SK-N-SH treated with all-trans-retinoic acid at 6 μM for 48 hours (cell line): ENCODE data around the gene PSME1.

Experiments
- ATAC-seq: fragments of 200-7000 bp; cut with Tn5 transposase; 3 replicates; pipeline ENCODE4 v1.9.1; 2020; ENCODE audit warnings: mild to moderate bottlenecking, moderate library complexity
- CSDC2 ChIP-seq: fragments of 250-450 bp; sonication (Bioruptor Pico); IDR thresholded peaks from 2 replicates; pipeline ENCODE4 v1.5.0; 2020; ENCODE audit warnings: mild to moderate bottlenecking, moderate library complexity
- ESRRG ChIP-seq: fragments of 250-450 bp; sonication (Bioruptor Pico); IDR thresholded peaks from 2 replicates; pipeline ENCODE4 v1.6.1; 2021; ENCODE audit warnings: mild to moderate bottlenecking
- GLIS3 ChIP-seq: fragments of 250-450 bp; sonication (Bioruptor Pico); IDR thresholded peaks from 2 replicates; pipeline ENCODE4 v1.5.0; 2020; ENCODE audit warnings: mild to moderate bottlenecking, moderate library complexity
- ISL1 ChIP-seq: fragments of 250-450 bp; sonication (Bioruptor Pico); IDR thresholded peaks from 2 replicates; pipeline ENCODE4 v2.1.2; 2022; ENCODE audit warnings: mild to moderate bottlenecking, moderate library complexity
- OSR1 ChIP-seq: fragments of 250-450 bp; sonication (Bioruptor Pico); IDR thresholded peaks from 2 replicates; pipeline ENCODE4 v1.8.0; 2022; ENCODE audit warnings: moderate library complexity, mild to moderate bottlenecking, inconsistent platforms
- PPARA ChIP-seq: fragments of 250-450 bp; sonication (Bioruptor Pico); IDR thresholded peaks from 2 replicates; pipeline ENCODE4 v1.5.0; 2020; ENCODE audit warnings: mild to moderate bottlenecking, borderline replicate concordance
- SNAI2 ChIP-seq: fragments of 250-450 bp; sonication (Bioruptor Pico); IDR thresholded peaks from 2 replicates; pipeline ENCODE4 v1.5.0; 2020; ENCODE audit warnings: mild to moderate bottlenecking, moderate library complexity
- TCF4 ChIP-seq: fragments of 250-450 bp; sonication (Bioruptor Pico); IDR thresholded peaks from 2 replicates; pipeline ENCODE4 v1.8.0; 2021; ENCODE audit warnings: mild to moderate bottlenecking, moderate library complexity, borderline replicate concordance
- TOX ChIP-seq: fragments of 250-450 bp; sonication (Bioruptor Pico); IDR thresholded peaks from 2 replicates; pipeline ENCODE4 v1.8.0; 2021; ENCODE audit warnings: mild to moderate bottlenecking, moderate library complexity, borderline replicate concordance
- ZC3H10 ChIP-seq: fragments of 250-450 bp; sonication (Bioruptor Pico); IDR thresholded peaks from 2 replicates; pipeline ENCODE4 v1.5.1; 2021; ENCODE audit warnings: mild to moderate bottlenecking, moderate library complexity
- ZFP3 ChIP-seq: fragments of 250-450 bp; sonication (Bioruptor Pico); IDR thresholded peaks from 2 replicates; pipeline ENCODE4 v1.5.0; 2020; ENCODE audit warnings: mild to moderate bottlenecking, moderate library complexity
- ZFP30 ChIP-seq: fragments of 450-650 bp; formaldehyde crosslinking; IDR thresholded peaks from 2 replicates; pipeline ENCODE4 v1.5.0; 2022; ENCODE audit warnings: mild to moderate bottlenecking, moderate library complexity
- ZNF565 ChIP-seq: fragments of 450-650 bp; formaldehyde crosslinking; conservative IDR thresholded peaks from 2 replicates; pipeline ENCODE4 v1.5.0; 2020; ENCODE audit warnings: low read depth, mild to moderate bottlenecking, moderate library complexity
- ZNF8 ChIP-seq: fragments of 450-650 bp; formaldehyde crosslinking; IDR thresholded peaks from 2 replicates; pipeline ENCODE4 v1.5.0; 2020; ENCODE audit warnings: mild to moderate bottlenecking, moderate library complexity
- TF ChIP-seq, protein P1 (sequence below): fragments of 250-450 bp; sonication (Bioruptor Pico); IDR thresholded peaks from 2 replicates; pipeline ENCODE4 v1.5.0; 2020; ENCODE audit warnings: mild to moderate bottlenecking, moderate library complexity
- TF ChIP-seq, protein P2 (sequence below): fragments of 250-450 bp; sonication (Bioruptor Pico); IDR thresholded peaks from 2 replicates; pipeline ENCODE4 v1.8.0; 2020; ENCODE audit warnings: mild to moderate bottlenecking, moderate library complexity, borderline replicate concordance
- TF ChIP-seq, protein P3 (sequence below): fragments of 250-450 bp; sonication (Bioruptor Pico); IDR thresholded peaks from 2 replicates; pipeline ENCODE4 v1.5.1; 2021; ENCODE audit warnings: mild to moderate bottlenecking, moderate library complexity

PSME1 gene

DNA sequence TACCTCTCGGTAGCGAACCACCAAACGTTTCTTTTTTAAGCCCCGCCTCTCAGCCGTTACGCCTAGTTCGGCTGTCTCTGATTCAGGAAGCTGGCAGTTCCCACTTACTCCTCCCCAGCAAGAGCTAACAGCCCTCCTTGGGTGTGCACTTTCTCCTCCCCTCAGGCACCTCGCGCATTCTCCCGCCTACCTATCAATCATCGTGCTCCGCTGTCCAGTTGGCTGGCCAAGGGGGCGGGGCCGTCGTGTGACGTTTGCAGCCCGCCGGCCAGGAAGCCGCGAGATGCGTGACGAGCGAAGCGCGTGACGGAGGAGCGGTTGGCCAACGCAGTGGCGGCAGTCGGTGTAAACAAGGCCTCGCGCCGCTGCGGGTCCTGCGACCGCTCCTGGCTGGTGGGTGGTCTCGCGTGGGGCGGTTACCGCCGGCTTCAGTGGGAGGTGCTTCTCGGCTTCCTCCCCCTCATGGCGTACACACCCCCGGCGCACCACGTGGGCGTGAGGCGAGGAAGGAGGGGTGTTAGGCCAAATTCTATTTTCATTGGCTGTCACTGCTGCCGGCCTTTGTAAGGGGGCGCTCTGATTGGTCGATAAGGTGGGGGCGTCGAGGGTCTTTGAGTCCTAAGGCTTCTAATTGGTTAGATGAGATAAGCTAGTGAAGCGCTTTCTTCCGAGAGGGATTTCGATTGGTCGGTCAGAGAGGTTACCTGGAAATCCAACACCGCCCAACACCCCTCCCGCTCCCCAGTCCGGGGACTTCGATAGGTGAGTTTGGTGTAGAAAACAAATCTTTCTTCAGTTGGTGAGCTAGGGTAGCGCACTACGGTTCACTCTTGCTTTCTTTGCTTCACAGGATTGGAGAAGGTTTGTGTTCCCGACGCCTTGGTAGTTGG is 21.2 kb upstream of the PSME1 start, which contains the start of the genes DCAF11 and NRL:
DCAF11 (plus strand) TSS at position 246 of the 890 bp plus-strand sequence. CDS start 818 bp downstream, outside the sequence.
NRL (minus strand) TSS at position 418 of the 890 bp plus-strand sequence. CDS start 32,101 bp downstream, outside the sequence.
- no peak for TF ChIP-seq OSR1
- no peak for TF ChIP-seq ZFP3 (CRISPR knock-in tag)
- no peak for TF ChIP-seq ESRRG (CRISPR knock-in tag)
- TF ChIP-seq, protein P1, sequence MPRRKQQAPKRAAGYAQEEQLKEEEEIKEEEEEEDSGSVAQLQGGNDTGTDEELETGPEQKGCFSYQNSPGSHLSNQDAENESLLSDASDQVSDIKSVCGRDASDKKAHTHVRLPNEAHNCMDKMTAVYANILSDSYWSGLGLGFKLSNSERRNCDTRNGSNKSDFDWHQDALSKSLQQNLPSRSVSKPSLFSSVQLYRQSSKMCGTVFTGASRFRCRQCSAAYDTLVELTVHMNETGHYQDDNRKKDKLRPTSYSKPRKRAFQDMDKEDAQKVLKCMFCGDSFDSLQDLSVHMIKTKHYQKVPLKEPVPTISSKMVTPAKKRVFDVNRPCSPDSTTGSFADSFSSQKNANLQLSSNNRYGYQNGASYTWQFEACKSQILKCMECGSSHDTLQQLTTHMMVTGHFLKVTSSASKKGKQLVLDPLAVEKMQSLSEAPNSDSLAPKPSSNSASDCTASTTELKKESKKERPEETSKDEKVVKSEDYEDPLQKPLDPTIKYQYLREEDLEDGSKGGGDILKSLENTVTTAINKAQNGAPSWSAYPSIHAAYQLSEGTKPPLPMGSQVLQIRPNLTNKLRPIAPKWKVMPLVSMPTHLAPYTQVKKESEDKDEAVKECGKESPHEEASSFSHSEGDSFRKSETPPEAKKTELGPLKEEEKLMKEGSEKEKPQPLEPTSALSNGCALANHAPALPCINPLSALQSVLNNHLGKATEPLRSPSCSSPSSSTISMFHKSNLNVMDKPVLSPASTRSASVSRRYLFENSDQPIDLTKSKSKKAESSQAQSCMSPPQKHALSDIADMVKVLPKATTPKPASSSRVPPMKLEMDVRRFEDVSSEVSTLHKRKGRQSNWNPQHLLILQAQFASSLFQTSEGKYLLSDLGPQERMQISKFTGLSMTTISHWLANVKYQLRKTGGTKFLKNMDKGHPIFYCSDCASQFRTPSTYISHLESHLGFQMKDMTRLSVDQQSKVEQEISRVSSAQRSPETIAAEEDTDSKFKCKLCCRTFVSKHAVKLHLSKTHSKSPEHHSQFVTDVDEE (CRISPR knock-in tag) = 0 out of 2 replicates have a peak, but pooled peaks have one; percentile 27
- TF ChIP-seq, all 23 proteins: peak for 1
- peak; percentile 93 for ATAC-seq

DNA sequence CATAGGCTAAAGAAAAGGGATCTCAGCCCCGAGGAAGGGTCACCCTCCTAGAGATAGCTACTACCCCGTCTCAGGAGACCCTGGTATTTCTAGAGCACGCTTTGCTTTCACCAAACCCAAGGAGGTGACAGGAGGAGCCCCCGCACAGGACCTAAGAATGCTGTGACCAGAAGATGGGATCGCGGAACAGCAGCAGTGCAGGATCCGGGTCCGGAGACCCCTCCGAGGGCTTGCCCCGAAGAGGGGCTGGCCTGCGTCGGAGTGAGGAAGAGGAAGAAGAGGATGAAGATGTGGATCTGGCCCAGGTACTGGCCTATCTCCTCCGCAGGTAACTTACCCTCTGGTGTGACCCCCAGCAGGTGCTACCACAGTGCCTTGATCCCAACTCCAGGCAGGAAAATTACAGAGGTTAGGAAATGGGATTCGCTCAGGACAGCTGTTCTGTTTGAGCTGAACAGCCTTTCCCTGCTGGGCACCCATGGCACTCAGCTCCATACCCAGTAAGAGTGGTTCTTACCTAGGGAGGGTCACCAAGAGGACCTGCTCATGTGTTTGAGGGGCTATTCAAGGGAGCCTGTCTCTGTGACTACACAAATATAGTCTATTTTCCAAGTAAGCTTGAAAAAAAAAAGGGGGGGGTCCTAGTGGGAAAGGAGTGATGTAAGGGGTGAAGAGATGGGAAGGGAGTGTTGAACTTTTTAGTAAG is 20.4 kb upstream of the PSME1 start:
- TF ChIP-seq ZNF565 = no peak
- TF ChIP-seq, all 23 proteins: peak for 0
- ATAC-seq = no peak

DNA sequence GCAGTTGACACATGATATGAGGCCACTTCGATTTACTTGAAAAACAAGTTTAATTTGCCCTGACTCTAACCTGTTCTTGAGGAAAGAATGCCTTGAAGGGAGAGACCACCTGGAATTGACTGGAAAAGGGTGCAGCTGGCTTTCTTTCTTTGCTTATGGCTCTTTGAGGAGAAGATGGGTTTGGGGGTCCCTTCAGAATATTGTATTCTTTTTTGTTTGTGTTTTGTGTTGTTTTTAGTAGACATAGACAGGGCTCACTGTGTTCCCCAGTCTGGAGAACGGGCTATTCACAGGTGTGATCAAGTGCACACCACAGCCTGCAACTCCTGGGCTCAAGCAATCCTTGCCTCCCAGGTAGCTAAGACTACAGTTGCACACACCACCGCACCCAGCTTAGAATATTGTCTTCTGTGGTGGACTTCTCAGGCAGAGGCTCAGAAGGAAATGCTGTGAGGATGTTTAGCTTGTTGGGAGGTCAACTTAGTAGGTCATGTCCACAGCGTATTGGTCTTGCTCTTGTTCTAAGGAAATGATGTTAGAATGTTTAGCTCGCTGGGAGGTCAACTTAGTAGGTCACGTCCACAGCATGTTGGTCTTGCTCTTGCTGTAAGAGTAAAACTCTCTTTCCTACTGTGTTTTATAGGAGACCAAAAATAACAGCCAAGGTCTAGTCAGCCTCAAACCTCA is 19.7 kb upstream of the PSME1 start:
- TF ChIP-seq ZFP3 (CRISPR knock-in tag) = no peak
- TF ChIP-seq, protein P2, sequence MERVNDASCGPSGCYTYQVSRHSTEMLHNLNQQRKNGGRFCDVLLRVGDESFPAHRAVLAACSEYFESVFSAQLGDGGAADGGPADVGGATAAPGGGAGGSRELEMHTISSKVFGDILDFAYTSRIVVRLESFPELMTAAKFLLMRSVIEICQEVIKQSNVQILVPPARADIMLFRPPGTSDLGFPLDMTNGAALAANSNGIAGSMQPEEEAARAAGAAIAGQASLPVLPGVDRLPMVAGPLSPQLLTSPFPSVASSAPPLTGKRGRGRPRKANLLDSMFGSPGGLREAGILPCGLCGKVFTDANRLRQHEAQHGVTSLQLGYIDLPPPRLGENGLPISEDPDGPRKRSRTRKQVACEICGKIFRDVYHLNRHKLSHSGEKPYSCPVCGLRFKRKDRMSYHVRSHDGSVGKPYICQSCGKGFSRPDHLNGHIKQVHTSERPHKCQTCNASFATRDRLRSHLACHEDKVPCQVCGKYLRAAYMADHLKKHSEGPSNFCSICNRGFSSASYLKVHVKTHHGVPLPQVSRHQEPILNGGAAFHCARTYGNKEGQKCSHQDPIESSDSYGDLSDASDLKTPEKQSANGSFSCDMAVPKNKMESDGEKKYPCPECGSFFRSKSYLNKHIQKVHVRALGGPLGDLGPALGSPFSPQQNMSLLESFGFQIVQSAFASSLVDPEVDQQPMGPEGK (CRISPR knock-in tag) = no peak
- no peak for ATAC-seq

DNA sequence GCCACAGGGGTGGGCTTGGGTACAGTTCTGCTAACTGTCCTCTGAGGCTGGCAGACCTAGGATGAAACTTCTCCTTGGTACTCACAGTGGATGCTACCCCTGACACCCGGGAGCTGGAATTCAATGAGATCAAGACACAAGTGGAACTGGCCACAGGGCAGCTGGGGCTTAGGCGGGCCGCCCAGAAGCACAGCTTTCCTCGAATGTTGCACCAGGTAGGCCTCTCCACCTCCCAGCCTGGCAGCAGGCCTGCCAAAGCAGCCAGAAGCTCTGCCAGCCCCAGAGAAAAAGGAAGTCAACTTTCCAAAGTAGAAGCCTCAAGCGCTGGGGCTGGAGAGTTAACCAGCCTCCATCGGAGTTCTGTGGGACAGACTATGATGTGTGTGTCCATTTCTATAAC is 18.8 kb upstream of the PSME1 start:
- TF ChIP-seq, protein P1 (CRISPR knock-in tag) = no peak
- TF ChIP-seq ZC3H10 (CRISPR knock-in tag) = no peak
- no peak for ATAC-seq

DNA sequence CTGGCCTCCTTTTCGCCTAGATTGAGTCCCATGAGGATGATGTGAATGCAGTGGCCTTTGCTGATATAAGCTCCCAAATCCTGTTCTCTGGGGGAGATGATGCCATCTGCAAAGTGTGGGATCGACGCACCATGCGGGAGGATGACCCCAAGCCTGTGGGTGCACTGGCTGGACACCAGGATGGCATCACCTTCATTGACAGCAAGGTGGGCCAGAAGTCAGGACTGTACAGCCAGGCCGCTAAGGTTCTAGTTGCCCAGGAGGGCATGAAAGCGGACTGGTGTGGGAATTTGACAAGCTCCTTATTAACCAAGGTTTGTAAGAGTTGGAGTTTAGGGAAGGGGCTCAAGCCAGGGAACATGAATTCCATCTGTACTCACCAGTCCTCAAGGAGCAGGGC is 16.3 kb upstream of the PSME1 start:
- no peak for ATAC-seq
- TF ChIP-seq, protein P2 (CRISPR knock-in tag) = no peak
- TF ChIP-seq GLIS3 (CRISPR knock-in tag) (no peak), ISL1 (CRISPR knock-in tag) (no peak), TOX (no peak), ZFP3 (CRISPR knock-in tag) (no peak), ZC3H10 (CRISPR knock-in tag) (no peak), CSDC2 (CRISPR knock-in tag) (no peak), OSR1 (no peak), TCF4 (no peak), ZNF565 (no peak), PPARA (CRISPR knock-in tag) (no peak), ZFP30 (CRISPR knock-in tag) (no peak), SNAI2 (CRISPR knock-in tag) (no peak), ESRRG (CRISPR knock-in tag) (no peak), ZNF8 (CRISPR knock-in tag) (no peak)
- TF ChIP-seq, protein P3, sequence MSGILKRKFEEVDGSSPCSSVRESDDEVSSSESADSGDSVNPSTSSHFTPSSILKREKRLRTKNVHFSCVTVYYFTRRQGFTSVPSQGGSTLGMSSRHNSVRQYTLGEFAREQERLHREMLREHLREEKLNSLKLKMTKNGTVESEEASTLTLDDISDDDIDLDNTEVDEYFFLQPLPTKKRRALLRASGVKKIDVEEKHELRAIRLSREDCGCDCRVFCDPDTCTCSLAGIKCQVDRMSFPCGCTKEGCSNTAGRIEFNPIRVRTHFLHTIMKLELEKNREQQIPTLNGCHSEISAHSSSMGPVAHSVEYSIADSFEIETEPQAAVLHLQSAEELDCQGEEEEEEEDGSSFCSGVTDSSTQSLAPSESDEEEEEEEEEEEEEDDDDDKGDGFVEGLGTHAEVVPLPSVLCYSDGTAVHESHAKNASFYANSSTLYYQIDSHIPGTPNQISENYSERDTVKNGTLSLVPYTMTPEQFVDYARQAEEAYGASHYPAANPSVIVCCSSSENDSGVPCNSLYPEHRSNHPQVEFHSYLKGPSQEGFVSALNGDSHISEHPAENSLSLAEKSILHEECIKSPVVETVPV (CRISPR knock-in tag) = no peak
